H9 (cell line): Measurements from ENCODE around the gene MOB3A. TPM values are rescaled to one million over a fixed set of nuclear protein-coding genes. Genes with fewer than 3 reads are reported as not detected.

Source experiments
- DNase-seq: peaks from one replicate; pipeline ENCODE4 v3.0.0-alpha.2; 2017
- H2AFZ ChIP-seq: one replicate; pipeline ENCODE4 v1.6.1; 2013; ENCODE audit warnings: mild to moderate bottlenecking, low read length, control low read depth, moderate library complexity
- H2AK5ac ChIP-seq: 2 replicates; pipeline ENCODE4 v1.6.1; 2013; ENCODE audit warnings: low read length, control low read depth, mixed read lengths; ENCODE audit not compliant: insufficient read length
- H2BK120ac ChIP-seq: one replicate; pipeline ENCODE4 v1.6.1; 2013; ENCODE audit warnings: low read depth, mild to moderate bottlenecking, low read length, control low read depth, inconsistent platforms; ENCODE audit not compliant: poor library complexity, severe bottlenecking
- H2BK12ac ChIP-seq: 2 replicates; pipeline ENCODE4 v1.6.1; 2013; ENCODE audit warnings: low read length, control low read depth, mixed read lengths, low read depth; ENCODE audit not compliant: insufficient read length
- H2BK15ac ChIP-seq: 2 replicates; pipeline ENCODE4 v1.6.1; 2013; ENCODE audit warnings: low read depth, low read length, control low read depth
- H2BK20ac ChIP-seq: one replicate; pipeline ENCODE4 v1.6.1; 2013; ENCODE audit warnings: low read depth, mild to moderate bottlenecking, low read length, control low read depth, inconsistent platforms; ENCODE audit not compliant: poor library complexity, severe bottlenecking
- H2BK5ac ChIP-seq: 2 replicates; pipeline ENCODE4 v1.6.1; 2013; ENCODE audit warnings: low read length, control low read depth, mixed read lengths; ENCODE audit not compliant: insufficient read length
- H3K14ac ChIP-seq: 2 replicates; pipeline ENCODE4 v1.6.1; 2013; ENCODE audit warnings: low read length, control low read depth; ENCODE audit not compliant: insufficient read depth
- H3K18ac ChIP-seq: 2 replicates; pipeline ENCODE4 v1.6.1; 2013; ENCODE audit warnings: low read depth, mild to moderate bottlenecking, mixed read lengths, low read length, control low read depth; ENCODE audit not compliant: insufficient read length
- H3K23ac ChIP-seq: 2 replicates; pipeline ENCODE4 v1.6.1; 2013; ENCODE audit warnings: low read length, control low read depth, mixed read lengths, low read depth; ENCODE audit not compliant: insufficient read length
- H3K23me2 ChIP-seq: 2 replicates; pipeline ENCODE4 v1.6.1; 2013; ENCODE audit warnings: low read depth, mild to moderate bottlenecking, mixed read lengths, low read length, control low read depth; ENCODE audit not compliant: insufficient read length, poor library complexity, severe bottlenecking
- H3K27ac ChIP-seq: 2 replicates; pipeline ENCODE4 v1.5.1; 2013; ENCODE audit warnings: low read length, control low read depth, mixed read lengths, low read depth; ENCODE audit not compliant: insufficient read length
- H3K27me3 ChIP-seq: 2 replicates; pipeline ENCODE4 v1.6.1; 2013; ENCODE audit warnings: low read length, control low read depth, inconsistent platforms; ENCODE audit not compliant: insufficient read depth
- H3K4ac ChIP-seq: 2 replicates; pipeline ENCODE4 v1.6.1; 2013; ENCODE audit warnings: low read depth, mild to moderate bottlenecking, control low read depth, inconsistent platforms, low read length, moderate library complexity
- H3K4me1 ChIP-seq: 2 replicates; pipeline ENCODE4 v1.6.1; 2013; ENCODE audit warnings: low read length, control low read depth, inconsistent platforms; ENCODE audit not compliant: insufficient read depth
- H3K4me2 ChIP-seq: 2 replicates; pipeline ENCODE4 v1.6.1; 2013; ENCODE audit warnings: low read length, control low read depth, mixed read lengths; ENCODE audit not compliant: insufficient read length, insufficient read depth
- H3K56ac ChIP-seq: 2 replicates; pipeline ENCODE4 v1.6.1; 2013; ENCODE audit warnings: low read depth, mild to moderate bottlenecking, mixed read lengths, low read length, control low read depth; ENCODE audit not compliant: insufficient read length
- H3K79me1 ChIP-seq: 2 replicates; pipeline ENCODE4 v1.6.1; 2013; ENCODE audit warnings: low read depth, mild to moderate bottlenecking, moderate library complexity, low read length, control low read depth, inconsistent platforms; ENCODE audit not compliant: insufficient read depth, poor library complexity, severe bottlenecking
- H3K79me2 ChIP-seq: 2 replicates; pipeline ENCODE4 v1.6.1; 2013; ENCODE audit warnings: low read length, control low read depth, inconsistent platforms; ENCODE audit not compliant: insufficient read depth
- H3K9ac ChIP-seq: 2 replicates; pipeline ENCODE4 v1.6.1; 2013; ENCODE audit warnings: low read length, control low read depth, mixed read lengths; ENCODE audit not compliant: insufficient read length; ENCODE audit errors: extremely low read depth
- H3K9me3 ChIP-seq: one replicate; pipeline ENCODE4 v1.6.1; 2013; ENCODE audit warnings: low read depth, low read length, inconsistent platforms; ENCODE audit not compliant: control insufficient read depth
- H3T11ph ChIP-seq: one replicate; pipeline ENCODE4 v1.6.1; 2013; ENCODE audit warnings: mild to moderate bottlenecking, low read length, control low read depth, inconsistent platforms
- H4K20me1 ChIP-seq: one replicate; pipeline ENCODE4 v1.6.1; 2013; ENCODE audit not compliant: control insufficient read depth, insufficient read length, insufficient read depth
- H4K5ac ChIP-seq: 2 replicates; pipeline ENCODE4 v1.6.1; 2013; ENCODE audit warnings: low read depth, mild to moderate bottlenecking, mixed read lengths, low read length, control low read depth; ENCODE audit not compliant: insufficient read length
- H4K8ac ChIP-seq: replicated peaks from 2 replicates; pipeline ENCODE4 v1.6.1; 2013; ENCODE audit warnings: low read length, control low read depth, mixed read lengths, low read depth; ENCODE audit not compliant: insufficient read length
- H4K91ac ChIP-seq: 2 replicates; pipeline ENCODE4 v1.6.1; 2013; ENCODE audit warnings: low read depth, mild to moderate bottlenecking, moderate library complexity, mixed read lengths, low read length, control low read depth; ENCODE audit not compliant: insufficient read length
- H3K27ac Mint-ChIP-seq, 3 experiments: 2 replicates in 2 of 3; 3 replicates in 1 of 3; pipeline ENCODE4 v1.8.0; 2020 to 2021; ENCODE audit warnings: mixed read lengths in 3 of 3, mild to moderate bottlenecking in 1 of 3, moderate library complexity in 1 of 3
- H3K27me3 Mint-ChIP-seq: 2 replicates; pipeline ENCODE4 v1.8.0; 2021; ENCODE audit warnings: low read depth, mild to moderate bottlenecking, moderate library complexity, mixed read lengths
- H3K36me3 Mint-ChIP-seq, 3 experiments: 2 replicates in 2 of 3; 3 replicates in 1 of 3; pipeline ENCODE4 v1.8.0; 2020 to 2021; ENCODE audit warnings: low read depth in 3 of 3, mixed read lengths in 3 of 3; ENCODE audit not compliant: insufficient read depth in 1 of 3
- H3K4me1 Mint-ChIP-seq, 2 experiments: 2 replicates each; pipeline ENCODE4 v1.8.0; 2020; ENCODE audit warnings: mixed read lengths in 2 of 2
- H3K4me3 Mint-ChIP-seq, 2 experiments: 2 replicates in 1 of 2; 3 replicates in 1 of 2; pipeline ENCODE4 v1.8.0; 2020 to 2021; ENCODE audit warnings: mild to moderate bottlenecking in 2 of 2, mixed read lengths in 2 of 2, moderate library complexity in 1 of 2
- H3K9me3 Mint-ChIP-seq, 2 experiments: 2 replicates in 1 of 2; 3 replicates in 1 of 2; pipeline ENCODE4 v1.8.0; 2020; ENCODE audit warnings: mild to moderate bottlenecking in 2 of 2, mixed read lengths in 2 of 2, moderate library complexity in 1 of 2
- CTCF ChIP-seq: fragments of 200-600 bp; sonication (generic); conservative IDR thresholded peaks from 3 replicates; pipeline ENCODE4 v1.8.0; 2021; ENCODE audit warnings: antibody characterized with exemption, mild to moderate bottlenecking
- WGBS: extraction: QIAGEN DNeasy Blood & Tissue Kit; methylation state at CpG from one replicate; pipeline ENCODE4 v1.1.7; 2013; ENCODE audit warnings: missing lambda C conversion rate, low lambda C conversion rate, mixed read lengths; ENCODE audit not compliant: insufficient read length; ENCODE audit errors: extremely low coverage; 5-methylcytosine and 5-hydroxymethylcytosine counted together
- total RNA-seq: library from RNA; stranded (reverse); gene quantifications from 2 replicates; pipeline ENCODE4 v1.2.1, GENCODE V29; 2021

Gene MOB3A
- total RNA-seq, 1 experiment from 2014 or later, result 11.5 TPM

- WGBS, result no CpG with 5 or more reads among the region's 10 CpGs
- Histone ChIP-seq H3K18ac (no peak overlapping the region), H3K9ac (no peak overlapping the region), H4K91ac (no peak overlapping the region), H2BK12ac (no peak overlapping the region), H3K14ac (no peak overlapping the region), H2BK20ac (no peak overlapping the region), H3K4me1 (no peaks in the 10 kb centered on the region), H4K8ac (no peak overlapping the region), H3K56ac (no peak overlapping the region), H3K9me3 (no peaks in the 10 kb centered on the region), H2BK5ac (no peak overlapping the region), H2BK15ac (no peak overlapping the region), H3K4ac (no peak overlapping the region), H2AK5ac (no peak overlapping the region), H3K23ac (no peak overlapping the region), H3K4me2 (no peak overlapping the region), H3K27ac (no peak overlapping the region), H3K27me3 (no peaks in the 10 kb centered on the region), H2AFZ (no peak overlapping the region), H4K20me1 (no peaks in the 10 kb centered on the region), H3K79me2 (no peaks in the 10 kb centered on the region), H3K79me1 (no peaks in the 10 kb centered on the region), H2BK120ac (no peak overlapping the region), H3T11ph (no peak overlapping the region), H3K23me2 (no peaks in the 10 kb centered on the region), H4K5ac (no peak overlapping the region)
- Mint-ChIP-seq H3K27ac (no peak overlapping the region), H3K36me3 (peaks cover 41 to 87% (median 76%) of the 10 kb centered on the region in 3 experiments), H3K27me3 (no peaks in the 10 kb centered on the region), H3K4me3 (no peak overlapping the region; a peak in 1 of 5 replicates), H3K9me3 (no peaks in the 10 kb centered on the region), H3K4me1 (no peaks in the 10 kb centered on the region)
- no peak for DNase-seq
- no peak for TF ChIP-seq CTCF
Measured at GRCh38 chr19:2122982-2123381, 26.9 kb upstream of the MOB3A start.
